Transverse colon (tissue), 3 donors: ENCODE measurements around the gene DMD.

Experiments used
- POLR2A ChIP-seq: fragments of 450-650 bp; IDR thresholded peaks from one replicate; pipeline ENCODE4 v1.6.1; 2016; ENCODE audit warnings: antibody characterized with exemption, mild to moderate bottlenecking, moderate library complexity
- TF ChIP-seq, protein P1 (sequence below), 5 experiments: fragments of 200-600 bp in 3 of 5; fragments of 450-650 bp in 2 of 5; sonication (generic) in 3 of 5; IDR thresholded peaks; 1 replicate in 2 of 5; 2 replicates in 3 of 5; pipeline ENCODE4 v1.5.1; 2016 to 2017; ENCODE audit warnings: antibody characterized with exemption in 5 of 5, inconsistent platforms in 3 of 5, mild to moderate bottlenecking in 2 of 5, moderate library complexity in 1 of 5

DNA sequence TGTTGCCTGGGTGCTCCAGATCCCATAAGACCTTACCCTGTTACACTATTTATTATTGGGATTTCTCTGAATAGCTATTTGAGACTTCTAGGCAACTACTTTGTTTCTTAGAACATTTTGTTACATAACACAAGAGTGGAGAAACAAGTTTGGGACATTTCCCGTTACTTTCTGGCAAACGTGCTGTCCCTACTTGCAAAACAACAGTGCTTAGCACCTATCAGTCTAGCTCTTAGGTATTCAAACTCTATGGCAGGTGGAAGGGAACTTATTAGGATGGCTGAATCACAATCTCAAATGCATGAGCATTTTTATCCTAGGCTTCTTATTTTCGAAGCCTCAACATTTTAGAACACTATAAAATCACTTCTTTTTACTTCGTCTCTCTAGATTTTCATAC, 613.6 kb downstream of the DMD start:
- no peak for TF ChIP-seq POLR2A
- TF ChIP-seq, protein P1, sequence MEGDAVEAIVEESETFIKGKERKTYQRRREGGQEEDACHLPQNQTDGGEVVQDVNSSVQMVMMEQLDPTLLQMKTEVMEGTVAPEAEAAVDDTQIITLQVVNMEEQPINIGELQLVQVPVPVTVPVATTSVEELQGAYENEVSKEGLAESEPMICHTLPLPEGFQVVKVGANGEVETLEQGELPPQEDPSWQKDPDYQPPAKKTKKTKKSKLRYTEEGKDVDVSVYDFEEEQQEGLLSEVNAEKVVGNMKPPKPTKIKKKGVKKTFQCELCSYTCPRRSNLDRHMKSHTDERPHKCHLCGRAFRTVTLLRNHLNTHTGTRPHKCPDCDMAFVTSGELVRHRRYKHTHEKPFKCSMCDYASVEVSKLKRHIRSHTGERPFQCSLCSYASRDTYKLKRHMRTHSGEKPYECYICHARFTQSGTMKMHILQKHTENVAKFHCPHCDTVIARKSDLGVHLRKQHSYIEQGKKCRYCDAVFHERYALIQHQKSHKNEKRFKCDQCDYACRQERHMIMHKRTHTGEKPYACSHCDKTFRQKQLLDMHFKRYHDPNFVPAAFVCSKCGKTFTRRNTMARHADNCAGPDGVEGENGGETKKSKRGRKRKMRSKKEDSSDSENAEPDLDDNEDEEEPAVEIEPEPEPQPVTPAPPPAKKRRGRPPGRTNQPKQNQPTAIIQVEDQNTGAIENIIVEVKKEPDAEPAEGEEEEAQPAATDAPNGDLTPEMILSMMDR (IDR thresholded peaks at IDR 0.05): no peak
